Astrocyte (in vitro differentiated cells and primary cell): ENCODE results near the gene TP73. TPM values are rescaled to one million over a fixed set of nuclear protein-coding genes. Genes with fewer than 3 reads are reported as not detected.
"Not testable (repeated sequence)": the region's sequence is repeated elsewhere in the genome, so short reads cannot be mapped to it uniquely, and the experiment has no call there.

Experiments used
- DNase-seq: peaks from one replicate; pipeline ENCODE4 v3.0.0-alpha.2; 2010; ENCODE audit warnings: low read depth
- FAIRE-seq: peaks from 2 replicates; lab custom pipeline; 2011; peaks lifted over from hg19 to GRCh38; lab: Jason Lieb, UNC
- H2AFZ ChIP-seq: 2 replicates; pipeline ENCODE4 v1.6.0; 2012; ENCODE audit warnings: low read depth, low read length, inconsistent platforms
- H3K27ac ChIP-seq: 2 replicates; pipeline ENCODE4 v1.5.1; 2011; ENCODE audit warnings: low read depth, low read length, inconsistent platforms
- H3K27me3 ChIP-seq: 2 replicates; pipeline ENCODE4 v1.6.0; 2011; ENCODE audit warnings: low read length, inconsistent platforms; ENCODE audit not compliant: insufficient read depth
- H3K36me3 ChIP-seq: 2 replicates; pipeline ENCODE4 v1.5.1; 2011; ENCODE audit warnings: low read length, inconsistent platforms; ENCODE audit not compliant: insufficient read depth
- H3K4me1 ChIP-seq: 2 replicates; pipeline ENCODE4 v1.5.1; 2011; ENCODE audit warnings: low read length, inconsistent platforms; ENCODE audit not compliant: insufficient read depth
- H3K4me2 ChIP-seq: 2 replicates; pipeline ENCODE4 v1.6.0; 2012; ENCODE audit warnings: low read length, inconsistent platforms
- H3K4me3 ChIP-seq: 2 replicates; pipeline ENCODE4 v1.5.1; 2011; ENCODE audit warnings: low read depth, mild to moderate bottlenecking, low read length, inconsistent platforms; ENCODE audit not compliant: insufficient read depth
- H3K79me2 ChIP-seq: 2 replicates; pipeline ENCODE4 v1.6.0; 2012; ENCODE audit warnings: mild to moderate bottlenecking, low read length, inconsistent platforms; ENCODE audit not compliant: insufficient read depth
- H3K9ac ChIP-seq: 2 replicates; pipeline ENCODE4 v1.6.0; 2012; ENCODE audit warnings: mild to moderate bottlenecking, low read length, inconsistent platforms
- H3K9me3 ChIP-seq: 2 replicates; pipeline ENCODE4 v1.5.1; 2012; ENCODE audit warnings: low read depth, mild to moderate bottlenecking, low read length, inconsistent platforms; ENCODE audit not compliant: insufficient read depth
- H4K20me1 ChIP-seq: 2 replicates; pipeline ENCODE4 v1.6.0; 2012; ENCODE audit warnings: low read length, inconsistent platforms; ENCODE audit not compliant: insufficient read depth
- H3K27ac Mint-ChIP-seq: one replicate; pipeline ENCODE4 v1.8.0; 2021; ENCODE audit warnings: mild to moderate bottlenecking, mixed read lengths; ENCODE audit not compliant: unreplicated experiment
- H3K27me3 Mint-ChIP-seq: one replicate; pipeline ENCODE4 v1.8.0; 2021; ENCODE audit warnings: low read depth, mixed read lengths; ENCODE audit not compliant: unreplicated experiment
- H3K36me3 Mint-ChIP-seq: one replicate; pipeline ENCODE4 v1.8.0; 2021; ENCODE audit warnings: low read depth, mixed read lengths; ENCODE audit not compliant: unreplicated experiment
- H3K4me1 Mint-ChIP-seq: one replicate; pipeline ENCODE4 v1.8.0; 2021; ENCODE audit warnings: low read depth, mixed read lengths; ENCODE audit not compliant: unreplicated experiment
- H3K4me3 Mint-ChIP-seq: one replicate; pipeline ENCODE4 v1.8.0; 2021; ENCODE audit warnings: mild to moderate bottlenecking, moderate library complexity, mixed read lengths; ENCODE audit not compliant: unreplicated experiment
- H3K9me3 Mint-ChIP-seq: one replicate; pipeline ENCODE4 v1.8.0; 2021; ENCODE audit warnings: mild to moderate bottlenecking, mixed read lengths; ENCODE audit not compliant: unreplicated experiment
- CTCF ChIP-seq: IDR thresholded peaks from 2 replicates; pipeline ENCODE4 v1.5.1; 2011; ENCODE audit warnings: low read depth, mild to moderate bottlenecking, inconsistent platforms, low read length, moderate library complexity; ENCODE audit not compliant: insufficient read depth
- EZH2 ChIP-seq: IDR thresholded peaks from 2 replicates; pipeline ENCODE4 v1.6.1; 2012; ENCODE audit warnings: mild to moderate bottlenecking, low read length, inconsistent platforms; ENCODE audit not compliant: insufficient read depth
- total RNA-seq: library from RNA; stranded (reverse); gene quantifications from 2 replicates; pipeline ENCODE4 v1.2.1, GENCODE V29; 2021

Gene TP73
- total RNA-seq, 1 donor from 2014 or later = 0.18 TPM

DNA sequence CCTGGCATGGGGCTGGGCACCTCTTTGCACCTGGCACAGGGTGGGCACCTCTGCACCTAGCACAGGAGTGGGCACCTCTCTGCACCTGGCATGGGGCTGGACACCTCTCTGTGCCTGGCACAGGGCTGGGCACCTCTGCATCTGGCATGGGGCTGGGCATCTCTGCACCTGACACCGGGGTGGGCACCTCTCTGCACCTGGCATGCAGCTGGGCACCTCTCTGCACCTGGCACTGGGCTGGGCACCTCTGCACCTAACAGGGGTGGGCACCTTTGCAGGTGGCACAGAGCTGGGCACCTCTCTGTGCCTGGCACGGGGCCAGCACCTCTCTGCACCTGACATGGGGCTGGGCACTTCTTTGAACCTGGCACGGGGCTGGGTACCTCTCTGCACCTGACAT is 70.5 kb downstream of the TP73 start:
- TF ChIP-seq CTCF = no peak
- no peak for TF ChIP-seq EZH2
- peaks cover 2% of the 10 kb centered on the region for H3K9me3 Mint-ChIP-seq
- no peaks in the 10 kb centered on the region for H4K20me1 ChIP-seq
- no peaks in the 10 kb centered on the region for H3K79me2 ChIP-seq
- no peak overlapping the region for H3K27ac Mint-ChIP-seq
- H3K4me1 Mint-ChIP-seq = no peaks in the 10 kb centered on the region
- DNase-seq (no peak), FAIRE-seq (no peak)
- H3K4me1 ChIP-seq = no peaks in the 10 kb centered on the region
- no peak overlapping the region for H3K27ac ChIP-seq
- H3K36me3 ChIP-seq = no peaks in the 10 kb centered on the region
- H3K9me3 ChIP-seq = no peaks in the 10 kb centered on the region
- no peak overlapping the region for H3K9ac ChIP-seq
- no peak overlapping the region for H3K4me2 ChIP-seq
- no peak overlapping the region for H3K4me3 ChIP-seq
- peaks cover 13% of the 10 kb centered on the region for H3K27me3 Mint-ChIP-seq
- no peak overlapping the region for H3K4me3 Mint-ChIP-seq
- H3K27me3 ChIP-seq = peaks cover 2% of the 10 kb centered on the region
- H2AFZ ChIP-seq = no peak overlapping the region
- no peaks in the 10 kb centered on the region for H3K36me3 Mint-ChIP-seq

DNA sequence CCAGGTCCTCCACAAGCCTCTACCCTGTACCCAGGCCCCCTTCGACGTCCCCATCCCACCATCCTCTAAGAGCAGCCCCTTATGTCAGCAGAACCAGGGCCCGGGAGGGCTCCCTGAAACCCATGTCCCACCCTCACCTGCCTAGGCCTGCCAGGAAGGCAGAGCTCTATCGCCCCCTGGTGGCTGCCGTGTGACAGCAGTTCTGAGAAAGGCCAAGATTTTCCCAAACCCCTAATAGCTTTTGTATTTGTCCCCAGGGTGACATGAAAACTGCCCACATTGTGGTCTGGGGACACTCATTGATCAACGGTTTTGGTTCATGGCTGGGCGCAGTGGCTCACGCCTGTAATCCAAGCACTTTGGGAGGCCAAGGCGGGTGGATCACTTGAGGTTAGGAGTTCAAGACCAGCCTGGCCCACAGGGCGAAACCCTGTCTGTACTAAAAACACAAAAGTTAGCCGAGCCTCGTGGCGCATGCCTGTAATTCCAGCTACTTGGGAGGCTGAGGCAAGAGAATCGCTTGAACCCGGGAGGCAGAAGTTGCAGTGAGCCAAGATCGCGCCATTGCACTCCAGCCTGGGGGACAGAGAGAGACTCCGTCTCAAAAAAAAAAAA is 72.2 kb downstream of the TP73 start:
- H3K36me3 Mint-ChIP-seq, H3K27me3 ChIP-seq, H3K36me3 ChIP-seq, H3K4me1 Mint-ChIP-seq, H3K27ac ChIP-seq, H3K4me3 Mint-ChIP-seq, H3K4me1 ChIP-seq, H3K9me3 ChIP-seq, H3K9me3 Mint-ChIP-seq, H3K27ac Mint-ChIP-seq, H2AFZ ChIP-seq, H3K79me2 ChIP-seq, FAIRE-seq, H4K20me1 ChIP-seq, H3K9ac ChIP-seq, H3K4me2 ChIP-seq, H3K4me3 ChIP-seq: not testable (repeated sequence)
- peak; percentile 16 for DNase-seq
- peak; percentile 86 for TF ChIP-seq CTCF
- H3K27me3 Mint-ChIP-seq = peaks cover 18% of the 10 kb centered on the region

DNA sequence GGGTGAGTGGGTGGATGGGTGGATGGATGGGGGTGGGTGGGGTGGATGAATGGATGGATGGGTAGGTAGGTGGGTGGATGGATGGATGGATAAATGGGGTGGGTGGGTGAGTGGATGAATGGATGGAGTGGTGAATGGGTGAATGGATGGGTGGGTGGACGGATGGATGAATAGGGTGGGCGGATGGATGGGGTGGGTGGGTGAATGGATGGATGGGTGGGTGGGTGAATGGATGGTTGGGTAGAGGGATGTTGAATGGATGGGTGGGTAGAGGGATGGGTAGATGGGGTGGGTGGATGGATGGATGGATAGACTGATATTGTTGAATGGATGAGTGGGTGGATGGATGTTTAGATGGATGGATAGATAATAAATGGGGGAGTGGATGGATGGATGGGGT is 73.0 kb downstream of the TP73 start:
- Mint-ChIP-seq H3K27ac (no peak overlapping the region), H3K27me3 (peaks cover 17% of the 10 kb centered on the region)

More for the DNA sequence above, 73.0 kb downstream of the TP73 start:
- no peaks in the 10 kb centered on the region for H3K36me3 ChIP-seq
- no peak overlapping the region for H3K9ac ChIP-seq
- no peaks in the 10 kb centered on the region for H3K4me1 Mint-ChIP-seq
- no peaks in the 10 kb centered on the region for H3K4me1 ChIP-seq
- H3K9me3 ChIP-seq = no peaks in the 10 kb centered on the region
- TF ChIP-seq CTCF = no peak
- no peak for TF ChIP-seq EZH2
- H2AFZ ChIP-seq = no peak overlapping the region
- H3K9me3 Mint-ChIP-seq = peaks cover 2% of the 10 kb centered on the region
- H3K36me3 Mint-ChIP-seq = no peaks in the 10 kb centered on the region
- DNase-seq = no peak
- H3K4me3 ChIP-seq = no peak overlapping the region
- H3K4me2 ChIP-seq = no peak overlapping the region
- FAIRE-seq = no peak
- no peaks in the 10 kb centered on the region for H3K27me3 ChIP-seq
- H3K4me3 Mint-ChIP-seq = no peak overlapping the region
- H3K79me2 ChIP-seq = no peaks in the 10 kb centered on the region
- H3K27ac ChIP-seq = no peak overlapping the region
- no peaks in the 10 kb centered on the region for H4K20me1 ChIP-seq
